GM10266 (cell line): Measurements from ENCODE around the gene GPX1.
"Not testable (repeated sequence)": the region's sequence is repeated elsewhere in the genome, so short reads cannot be mapped to it uniquely, and the experiment has no call there.

Source experiments
- DNase-seq: peaks from one replicate; pipeline ENCODE4 v3.0.0; 2012; ENCODE audit errors: extremely low spot score
- CTCF ChIP-seq: IDR thresholded peaks from 2 replicates; pipeline ENCODE4 v1.5.1; 2012; ENCODE audit warnings: mild to moderate bottlenecking, low read depth; ENCODE audit not compliant: control insufficient read depth, insufficient read depth; ENCODE audit errors: missing control alignments

Gene GPX1

DNA sequence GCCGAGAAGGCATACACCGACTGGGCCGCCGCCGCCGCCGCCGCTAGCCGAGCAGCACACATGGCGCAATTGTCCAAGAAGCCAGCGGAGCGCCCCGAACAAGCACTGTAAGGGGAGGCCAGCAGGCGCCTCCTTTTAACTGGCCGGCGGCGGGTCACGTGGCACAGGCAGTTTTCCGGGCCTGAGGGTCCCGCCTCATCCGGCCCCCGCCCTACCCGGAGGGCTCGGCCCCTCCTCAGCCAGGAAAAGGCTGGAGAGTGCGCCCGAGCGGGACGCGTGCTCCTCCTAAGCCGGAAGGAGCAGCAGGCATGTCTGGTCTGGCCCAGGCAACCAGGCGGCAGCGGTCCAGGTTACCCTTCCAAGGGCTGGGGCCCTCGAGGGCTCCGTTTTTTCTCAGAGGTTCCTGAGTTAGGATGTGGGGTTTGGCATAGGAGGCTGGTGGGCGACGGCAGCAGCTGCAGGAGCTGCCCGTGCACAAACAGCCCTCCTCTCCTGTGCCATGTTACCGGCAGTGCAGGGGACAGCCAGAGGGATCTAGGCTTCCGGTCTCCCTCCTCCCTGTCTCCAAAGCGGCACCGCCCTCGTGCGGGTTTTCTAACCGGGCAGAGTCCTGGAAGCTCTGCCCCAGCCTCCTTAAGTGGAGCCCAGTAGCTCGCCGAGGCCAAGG lies at the start of gene GPX1:
GPX1 (minus strand) TSS at position 137 of the 667 bp plus-strand sequence; CDS start at position 62, 75 bp downstream.
- DNase-seq = peak; percentile 86
- no peak for TF ChIP-seq CTCF

DNA sequence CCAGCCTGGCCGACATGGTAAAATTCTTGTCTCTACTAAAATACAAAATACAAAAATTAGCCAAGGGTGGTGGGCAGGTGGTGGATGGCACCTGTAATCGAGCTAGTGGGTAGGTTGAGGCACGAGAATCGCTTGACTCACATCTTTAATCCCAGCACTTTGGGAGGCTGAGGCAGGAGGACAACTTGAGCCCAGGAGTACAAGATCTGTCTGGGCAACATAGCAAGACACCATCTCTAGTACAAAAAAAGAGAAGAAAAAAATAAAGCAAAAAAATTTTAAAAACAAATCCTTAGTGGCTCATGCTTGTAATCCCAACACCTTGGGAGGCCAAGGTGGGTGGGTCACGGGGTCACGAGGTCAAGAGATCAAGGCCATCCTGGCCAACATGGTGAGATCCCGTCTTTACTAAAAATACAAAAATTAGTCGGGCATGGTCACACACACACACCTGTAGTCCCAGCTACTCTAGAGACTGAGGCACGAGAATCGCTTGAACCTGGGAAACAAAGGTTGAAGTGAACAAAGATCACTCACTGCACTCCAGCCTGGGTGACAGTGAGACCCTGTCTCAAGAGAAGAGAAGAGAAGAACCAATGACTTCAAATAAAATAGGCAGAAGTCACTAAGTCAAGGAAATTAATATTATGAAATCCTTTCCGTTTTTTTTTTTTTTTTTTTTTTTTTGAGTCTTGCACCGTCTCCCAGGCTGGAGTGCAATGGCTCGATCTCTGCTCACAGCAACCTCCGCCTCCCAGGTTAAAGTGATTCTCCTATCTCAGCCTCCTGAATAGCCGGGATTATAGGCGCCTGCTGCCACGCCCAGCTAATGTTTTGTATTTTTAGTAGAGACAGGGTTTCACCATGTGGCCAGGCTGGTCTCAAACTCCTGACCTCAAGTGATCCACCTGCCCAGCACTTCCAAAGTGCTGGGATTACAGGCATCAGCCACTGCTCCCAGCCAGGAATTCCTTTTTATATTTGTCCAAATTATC lies 48.7 kb upstream of the GPX1 start:
- TF ChIP-seq CTCF = no peak

GRCh38 chr3:49405570-49405969 lies 47.4 kb upstream of the GPX1 start:
- not testable (repeated sequence) for DNase-seq

More for the DNA sequence above, 48.7 kb upstream of the GPX1 start:
- DNase-seq = no peak

- TF ChIP-seq CTCF = no peak
- DNase-seq = no peak
Observed at GRCh38 chr3:49403891-49404290, 45.7 kb upstream of the GPX1 start.

DNA sequence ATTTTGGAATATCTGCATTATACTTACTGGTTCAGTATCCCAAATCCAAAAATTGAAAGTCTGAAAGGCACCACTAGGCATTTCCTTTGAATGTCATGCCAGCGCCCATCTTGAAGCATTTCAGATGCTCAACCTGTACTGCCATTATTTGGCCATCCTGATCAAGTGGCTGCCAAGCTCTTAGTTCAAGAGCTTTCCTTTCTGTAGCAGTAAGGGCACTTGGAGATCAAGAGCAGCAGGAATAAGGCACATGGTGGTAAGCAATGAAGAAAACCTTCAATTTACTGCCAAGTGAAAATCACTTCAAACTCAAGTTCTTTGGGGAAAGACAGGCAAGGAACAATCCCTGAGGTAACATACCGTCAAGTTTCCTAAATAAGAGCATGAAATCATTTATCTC lies 43.6 kb upstream of the GPX1 start:
- no peak for TF ChIP-seq CTCF
- no peak for DNase-seq

DNA sequence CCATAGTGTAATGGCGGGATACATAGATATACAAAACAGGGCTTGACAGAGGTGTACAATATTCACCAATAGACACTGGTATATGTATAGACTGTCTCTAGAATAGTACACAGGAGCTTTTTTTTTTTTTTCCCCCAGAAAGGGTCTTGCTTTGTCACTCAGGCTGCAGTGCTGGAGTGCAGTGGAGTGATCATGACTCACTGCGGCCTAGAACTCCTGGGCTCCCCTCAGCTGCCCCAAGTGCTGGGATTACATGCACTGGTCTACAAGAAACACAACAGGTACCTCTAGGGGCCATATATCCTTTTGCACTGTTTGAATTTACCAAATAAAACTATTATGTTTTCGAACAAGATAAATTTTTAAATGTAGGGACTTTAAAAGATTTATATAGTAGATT lies 41.3 kb upstream of the GPX1 start:
- no peak for TF ChIP-seq CTCF
- DNase-seq = no peak

GRCh38 chr3:49397470-49397869 lies 39.3 kb upstream of the GPX1 start:
- DNase-seq = no peak
- no peak for TF ChIP-seq CTCF

GRCh38 chr3:49391310-49391709 lies 33.2 kb upstream of the GPX1 start:
- not testable (repeated sequence) for DNase-seq
